HG03039 (cell line): Measurements from ENCODE around the gene SNX27.

Experiments
- ATAC-seq: cut with Tn5 transposase; IDR thresholded peaks from one replicate; pipeline ENCODE4 v1.9.1; 2021; ENCODE audit warnings: mild to moderate bottlenecking, moderate library complexity; ENCODE audit not compliant: unreplicated experiment

Gene SNX27

DNA sequence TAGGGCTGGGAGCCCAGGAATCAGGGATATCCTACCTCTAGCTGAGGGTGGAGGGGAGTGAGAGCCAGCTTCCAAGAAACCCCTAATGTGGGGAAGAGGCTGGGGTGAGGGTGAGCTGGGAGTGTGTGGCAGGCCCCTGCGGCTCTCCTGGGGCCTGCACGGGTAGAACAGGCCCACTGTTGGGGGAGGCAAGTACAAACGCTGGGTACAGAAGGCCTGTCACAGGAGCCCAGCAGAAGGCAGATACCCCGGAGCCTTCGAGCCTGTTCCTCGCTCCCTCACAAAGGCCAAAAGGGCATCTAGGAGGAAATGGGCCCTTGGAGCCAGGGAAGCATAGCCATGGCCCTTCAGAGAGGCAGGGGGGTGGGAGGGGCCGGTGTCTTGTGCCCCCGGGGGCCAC is 91.1 kb downstream of the SNX27 start:
- no peak for ATAC-seq

- ATAC-seq: no peak
Measured at GRCh38 chr1:151703813-151704212, 92.0 kb downstream of the SNX27 start.

DNA sequence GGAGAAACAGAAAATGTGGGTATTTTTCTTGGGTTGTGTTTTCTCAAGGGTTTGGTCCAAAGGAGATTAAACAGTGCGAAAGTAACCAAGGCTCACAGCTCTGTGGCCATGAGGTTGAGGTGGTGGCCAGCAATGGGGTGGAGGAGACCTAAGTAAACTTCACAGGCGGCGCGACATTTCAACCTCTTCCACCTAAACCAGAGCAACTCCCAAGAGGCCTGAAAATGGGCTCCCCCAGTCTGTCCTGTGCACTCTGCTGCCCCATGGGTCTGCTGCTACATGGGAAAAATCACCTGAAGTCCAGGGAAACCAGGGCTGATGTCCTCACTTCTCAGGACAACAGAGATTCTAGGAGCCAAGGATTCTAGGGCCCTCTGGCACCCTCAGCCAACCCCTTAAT is 92.4 kb downstream of the SNX27 start:
- ATAC-seq: no peak

DNA sequence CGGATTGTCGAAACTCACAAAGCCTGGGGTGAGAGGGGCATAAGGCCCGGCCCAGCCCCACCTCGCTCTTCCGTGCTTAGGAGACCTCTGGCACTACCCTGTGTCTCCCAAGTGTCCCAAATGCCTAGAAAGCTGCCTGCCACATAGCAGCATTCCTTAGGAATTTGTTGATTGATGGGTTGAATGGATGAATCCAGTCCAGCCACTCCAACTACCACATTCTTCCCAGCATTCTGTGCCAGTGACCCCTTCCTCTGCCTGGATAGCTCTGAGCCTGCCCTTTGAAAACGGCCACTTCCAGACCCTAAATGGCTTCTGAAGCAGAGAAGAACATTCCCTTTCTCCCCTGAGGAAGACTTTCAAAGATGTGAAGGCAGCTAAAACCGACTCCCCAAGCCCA is 93.3 kb downstream of the SNX27 start:
- ATAC-seq: no peak

GRCh38 chr1:151705753-151706463 is 94.1 kb downstream of the SNX27 start:
- ATAC-seq: no peak

DNA sequence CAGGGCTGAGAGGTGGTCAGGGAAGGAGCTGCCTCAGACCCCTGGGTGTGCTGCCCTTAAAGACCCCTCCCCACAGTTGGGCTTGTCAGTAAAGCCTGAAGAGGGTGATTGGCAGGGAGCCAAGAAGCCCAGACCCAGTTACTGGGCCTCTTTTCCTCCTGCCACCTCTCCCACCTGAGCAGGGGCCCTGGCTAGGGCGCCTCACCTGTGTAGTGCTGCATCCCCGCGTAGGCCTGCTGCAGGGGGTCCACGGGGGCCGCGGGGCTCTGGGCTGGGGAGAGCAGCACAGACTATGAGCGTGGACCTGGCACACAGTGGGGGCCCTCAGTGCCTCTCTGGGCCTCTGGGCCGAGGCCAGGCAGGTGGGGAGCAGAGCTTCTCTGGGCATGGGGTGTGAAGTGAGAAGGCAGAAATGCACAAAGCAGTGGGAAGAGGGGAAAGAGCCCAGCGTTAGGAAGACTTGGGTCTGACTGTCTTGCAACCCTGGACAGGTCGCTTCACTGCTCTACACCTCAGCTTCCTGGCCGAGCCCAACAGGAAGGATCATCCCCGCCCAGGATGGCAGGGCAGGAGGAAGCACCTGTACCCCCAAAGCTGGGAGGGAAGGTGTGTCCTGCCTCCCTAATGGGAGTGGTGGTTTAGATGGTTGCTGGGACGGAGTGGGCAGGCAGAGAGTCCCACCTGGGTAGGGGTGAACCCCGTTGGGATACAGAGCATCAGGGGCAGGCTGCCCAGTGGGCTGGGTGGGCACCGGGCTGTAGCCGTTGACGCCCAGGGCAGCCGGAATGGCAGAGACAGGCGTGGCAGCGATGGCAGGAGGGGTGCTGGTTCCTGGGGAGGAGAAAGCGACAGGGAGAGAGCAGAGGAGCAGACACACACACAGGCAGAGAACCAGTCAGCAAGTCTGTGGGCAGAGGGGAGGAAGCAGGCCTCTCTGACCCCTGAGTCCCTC is 94.9 kb downstream of the SNX27 start:
- no peak for ATAC-seq

DNA sequence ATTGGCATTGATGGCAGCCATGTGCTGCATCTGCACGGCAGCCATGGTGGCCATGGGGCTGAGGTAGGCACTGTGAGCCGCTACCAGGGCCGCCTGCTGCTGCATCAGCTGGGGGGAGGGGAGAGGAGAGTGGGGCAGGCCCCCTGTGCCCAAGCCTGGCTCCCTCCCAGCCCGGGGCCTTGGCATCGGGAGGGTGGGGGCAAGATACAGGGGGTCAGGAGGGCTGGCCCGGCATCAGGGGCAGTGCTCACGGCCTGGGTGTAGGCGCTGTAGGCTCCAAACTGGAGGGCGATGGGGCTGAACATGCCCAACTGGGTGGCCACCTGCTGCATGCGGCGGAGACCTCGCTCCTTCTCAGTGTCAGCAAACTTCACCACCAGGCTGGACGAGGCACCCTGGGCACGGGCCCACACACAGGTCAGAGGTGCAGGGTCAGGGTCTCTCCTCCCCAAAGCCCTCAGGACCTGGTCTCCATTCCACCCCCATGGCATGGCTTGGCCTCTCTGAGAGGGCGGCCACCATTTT is 95.8 kb downstream of the SNX27 start:
- ATAC-seq: no peak

DNA sequence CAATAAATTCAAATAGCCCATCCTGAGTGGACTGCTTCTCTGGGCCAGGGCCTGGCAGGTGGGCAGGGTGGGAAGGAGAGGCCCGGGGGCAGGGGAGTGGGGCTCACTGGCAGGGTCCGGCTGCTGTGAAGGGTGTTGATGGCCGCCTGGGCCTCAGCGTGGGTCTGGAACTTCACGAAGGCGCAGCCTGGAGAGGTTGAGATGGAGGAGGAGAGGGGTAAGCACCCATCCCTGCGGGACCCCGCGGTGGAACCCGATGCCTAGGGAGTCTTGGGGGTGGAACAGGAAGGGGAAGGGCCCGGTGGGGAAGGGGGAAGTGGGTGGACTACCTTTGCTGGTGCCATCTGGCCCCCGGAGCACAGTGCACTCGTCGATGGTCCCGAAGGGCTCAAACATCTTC is 97.0 kb downstream of the SNX27 start:
- ATAC-seq: no peak

DNA sequence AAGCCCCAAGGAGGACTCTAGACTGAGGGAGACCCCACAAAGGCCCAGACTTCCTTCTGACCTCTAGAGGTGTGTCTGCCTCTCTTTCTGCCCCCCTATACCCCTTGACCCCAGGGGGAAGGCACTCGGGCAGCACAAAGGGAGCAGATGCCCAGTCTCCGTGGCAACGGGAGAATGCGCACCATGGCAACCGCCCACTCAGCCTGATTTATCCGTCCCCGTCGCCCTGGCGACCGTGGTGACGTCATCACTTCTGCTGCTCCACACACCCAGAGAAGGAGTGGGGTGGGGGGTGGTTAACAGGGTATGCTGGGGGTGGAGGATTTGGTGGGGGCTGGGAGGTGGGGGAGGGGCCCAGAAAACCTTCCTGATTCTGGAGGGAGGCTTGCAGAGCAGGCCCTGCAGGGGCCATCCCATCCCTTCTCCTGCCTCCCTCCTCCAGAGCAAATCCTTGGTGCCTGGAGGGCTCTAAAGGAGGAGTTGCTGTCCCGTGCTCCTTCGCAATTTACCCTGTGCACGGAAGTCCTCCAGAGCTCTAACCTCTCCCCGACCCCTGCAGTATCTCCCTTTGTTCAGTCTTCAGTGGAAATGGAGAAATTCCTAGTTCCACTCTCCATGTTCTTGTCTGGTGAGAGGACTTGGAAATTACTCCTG is 98.5 kb downstream of the SNX27 start:
- ATAC-seq: no peak

DNA sequence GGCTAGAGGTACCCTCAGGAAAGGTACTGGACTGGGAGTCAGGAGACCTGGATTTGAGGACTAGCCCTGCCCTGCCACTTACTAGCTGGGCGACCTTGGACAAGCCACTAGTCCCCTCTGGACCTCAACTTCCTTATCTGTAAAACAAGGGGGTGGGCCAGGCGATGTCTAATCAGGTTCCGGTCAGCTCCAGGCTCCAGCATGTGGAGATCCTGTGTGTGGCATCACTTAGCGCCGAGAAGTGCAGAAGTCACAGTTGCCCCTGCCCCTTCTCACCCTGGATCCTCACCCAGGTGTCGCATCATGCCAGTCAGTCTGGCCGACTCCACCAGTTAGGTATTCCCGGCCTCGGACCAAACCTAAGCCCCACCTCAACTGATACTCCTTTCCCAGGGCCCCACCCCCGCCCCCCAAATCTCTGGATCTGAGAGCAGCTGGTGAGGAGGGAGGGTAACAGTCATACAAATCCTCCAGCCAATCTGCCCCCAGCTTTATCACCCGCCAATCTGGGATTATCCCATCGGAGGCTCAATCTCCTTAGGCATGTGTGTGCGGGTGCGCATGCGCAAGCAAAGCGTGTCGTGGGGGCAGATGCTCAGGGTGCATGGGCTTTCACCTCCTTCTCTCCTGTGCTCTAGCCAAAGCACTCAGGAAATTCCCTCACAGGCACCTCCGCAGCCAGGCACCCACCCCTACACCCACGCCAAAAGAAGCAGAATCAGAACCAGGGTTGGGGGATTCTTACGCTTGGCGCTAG is 99.4 kb downstream of the SNX27 start:
- no peak for ATAC-seq

GRCh38 chr1:151711951-151712350 is 100.1 kb downstream of the SNX27 start:
- no peak for ATAC-seq

DNA sequence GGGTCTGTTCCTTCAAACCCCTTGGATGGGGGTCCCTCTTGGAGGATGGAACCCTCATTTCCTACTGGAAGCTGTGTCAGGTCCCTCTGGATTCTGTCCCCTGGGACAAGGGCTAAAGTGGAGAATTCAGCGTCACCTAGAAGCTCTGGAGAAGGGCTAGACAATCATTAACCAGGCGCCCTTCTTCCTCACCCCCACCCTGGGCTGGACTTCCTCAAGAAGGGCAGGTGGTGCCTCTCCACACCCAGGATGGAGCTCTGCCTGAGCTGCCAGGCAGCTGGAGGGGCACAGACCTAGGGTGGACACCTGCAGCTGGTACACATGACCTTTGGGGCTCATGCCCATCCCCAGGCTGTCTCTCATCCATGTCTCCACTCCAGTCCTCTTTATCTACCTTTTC is 101.2 kb downstream of the SNX27 start:
- no peak for ATAC-seq

DNA sequence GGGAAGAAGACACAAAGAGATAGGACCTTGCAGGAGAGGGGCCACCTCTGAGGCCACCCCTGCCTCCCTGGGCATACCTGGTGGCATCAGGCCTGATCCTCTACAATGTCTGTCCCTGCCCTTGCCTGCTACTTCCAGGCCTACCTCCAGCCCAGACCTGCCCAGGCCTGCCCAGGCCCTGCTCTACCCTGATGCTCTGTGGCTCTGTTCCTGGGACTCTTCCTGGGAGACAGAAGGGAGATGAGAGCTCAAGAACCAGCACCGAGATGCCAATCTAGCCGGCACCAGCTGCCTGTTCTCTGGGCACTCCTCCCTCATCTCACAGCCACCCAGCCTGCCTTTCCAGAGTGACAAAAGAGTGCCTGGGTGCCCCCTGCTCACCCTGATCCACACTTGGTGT is 102.0 kb downstream of the SNX27 start:
- no peak for ATAC-seq

DNA sequence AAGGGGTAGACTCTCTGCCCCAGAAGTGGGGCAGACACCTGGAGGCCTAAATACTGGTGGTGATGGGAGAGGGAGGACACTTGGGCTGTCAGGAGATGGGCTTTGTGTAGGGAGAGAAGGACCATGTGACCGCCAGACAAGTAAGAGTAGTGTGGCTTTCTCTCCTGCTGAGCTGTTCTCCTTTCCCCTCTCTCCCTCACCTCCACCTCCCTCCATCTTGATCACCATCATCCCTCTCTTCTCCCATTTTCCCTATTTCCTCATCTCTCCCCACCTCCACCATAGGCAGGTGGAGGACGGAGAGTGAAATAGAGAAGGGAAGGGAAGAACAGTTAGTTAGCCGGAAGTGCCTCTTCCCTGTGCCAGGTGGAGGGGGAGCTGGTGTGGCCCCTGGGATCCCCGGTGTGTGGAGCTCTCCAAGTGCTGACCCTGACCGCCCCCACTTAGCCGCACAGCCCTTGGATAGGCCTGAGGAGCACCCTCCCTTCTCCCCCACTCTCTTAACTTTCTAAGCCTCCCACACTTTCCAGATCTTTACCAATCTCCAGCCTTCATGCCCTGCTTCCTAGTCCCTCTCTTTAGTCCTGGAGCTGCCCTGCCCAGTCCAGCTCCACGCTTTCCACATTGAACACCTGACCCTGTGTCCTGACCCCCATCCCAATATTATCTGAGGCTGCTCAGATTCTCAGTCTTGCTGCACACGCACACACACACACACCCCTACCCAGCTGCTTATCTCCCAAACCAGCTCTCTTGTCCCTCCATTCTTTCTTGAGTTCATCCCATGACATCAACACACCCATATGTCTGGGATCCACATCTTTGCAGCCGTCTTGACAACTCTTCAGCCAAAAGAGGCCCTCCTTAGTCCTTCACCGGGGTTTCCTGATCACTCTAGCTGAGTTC is 103.2 kb downstream of the SNX27 start:
- ATAC-seq: no peak

DNA sequence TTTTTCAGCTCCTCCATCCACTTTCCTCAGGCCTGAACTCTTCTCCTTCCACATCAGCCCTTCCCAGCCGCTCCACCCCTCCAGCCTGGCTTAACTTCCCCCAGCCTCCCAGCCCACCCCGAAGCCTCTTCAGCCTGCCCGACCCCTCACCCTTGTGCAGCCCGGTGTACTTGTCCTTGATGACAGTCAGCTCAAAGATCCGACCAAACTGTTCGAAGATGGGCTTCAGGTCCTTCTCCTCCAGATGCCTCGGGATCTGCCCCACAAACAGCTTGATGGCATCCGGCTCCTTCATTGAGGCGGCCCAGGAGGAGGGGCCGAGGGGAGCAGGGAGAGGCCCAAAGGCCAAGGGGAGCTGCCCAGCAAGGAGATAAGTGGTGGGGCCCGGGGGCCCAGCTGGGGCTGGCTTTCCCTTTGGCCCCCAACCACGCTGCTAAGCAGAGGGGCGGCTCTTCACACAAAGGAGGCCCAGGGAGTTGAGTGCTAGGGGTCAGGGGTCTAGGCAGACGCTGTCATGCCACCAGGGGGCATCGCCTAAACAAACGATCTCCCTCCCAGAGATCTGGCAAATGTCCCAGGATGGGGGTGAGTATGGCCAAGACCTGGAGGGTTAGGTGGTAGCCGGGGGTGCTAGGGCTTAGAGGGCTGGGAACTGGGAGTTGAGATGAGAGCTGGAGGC is 104.0 kb downstream of the SNX27 start:
- ATAC-seq: no peak

- no peak for ATAC-seq
Measured at GRCh38 chr1:151716405-151716762, 104.5 kb downstream of the SNX27 start.

GRCh38 chr1:151716771-151717631 is 105.2 kb downstream of the SNX27 start, which contains the start of gene CELF3:
CELF3 (minus strand) TSS chr1:151716803; CDS start chr1:151716020, 783 bp downstream.
- ATAC-seq: no peak

- no peak for ATAC-seq
Measured at GRCh38 chr1:151718011-151718431, 106.2 kb downstream of the SNX27 start.
